GM19025 (cell line): ENCODE measurements around the gene PSORS1C1.

Source experiments
- ATAC-seq: cut with Tn5 transposase; IDR thresholded peaks from one replicate; pipeline ENCODE4 v1.9.1; 2021; ENCODE audit warnings: mild to moderate bottlenecking, low read depth, moderate library complexity; ENCODE audit not compliant: unreplicated experiment

PSORS1C1 gene

DNA sequence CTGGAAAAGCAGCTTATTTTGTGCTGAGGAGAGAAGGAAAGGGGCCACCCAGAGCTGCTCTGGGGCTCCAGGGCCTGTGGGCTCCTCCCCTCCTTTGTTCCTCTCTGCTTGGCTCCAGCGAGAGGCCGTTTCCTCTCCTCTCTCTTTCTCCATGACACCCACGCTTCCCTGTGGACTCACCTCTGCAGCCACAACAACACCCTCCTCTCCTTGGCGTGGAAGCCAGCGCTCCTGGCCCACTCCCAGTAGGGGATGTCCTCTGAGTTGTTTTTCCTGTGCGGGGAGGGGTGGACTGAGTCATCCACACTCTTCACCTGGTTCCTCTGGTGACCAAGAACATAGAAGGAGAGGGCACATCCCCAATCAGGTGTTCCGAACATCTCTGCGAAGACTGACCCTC, 10.6 kb downstream of the PSORS1C1 start:
- ATAC-seq = no peak

DNA sequence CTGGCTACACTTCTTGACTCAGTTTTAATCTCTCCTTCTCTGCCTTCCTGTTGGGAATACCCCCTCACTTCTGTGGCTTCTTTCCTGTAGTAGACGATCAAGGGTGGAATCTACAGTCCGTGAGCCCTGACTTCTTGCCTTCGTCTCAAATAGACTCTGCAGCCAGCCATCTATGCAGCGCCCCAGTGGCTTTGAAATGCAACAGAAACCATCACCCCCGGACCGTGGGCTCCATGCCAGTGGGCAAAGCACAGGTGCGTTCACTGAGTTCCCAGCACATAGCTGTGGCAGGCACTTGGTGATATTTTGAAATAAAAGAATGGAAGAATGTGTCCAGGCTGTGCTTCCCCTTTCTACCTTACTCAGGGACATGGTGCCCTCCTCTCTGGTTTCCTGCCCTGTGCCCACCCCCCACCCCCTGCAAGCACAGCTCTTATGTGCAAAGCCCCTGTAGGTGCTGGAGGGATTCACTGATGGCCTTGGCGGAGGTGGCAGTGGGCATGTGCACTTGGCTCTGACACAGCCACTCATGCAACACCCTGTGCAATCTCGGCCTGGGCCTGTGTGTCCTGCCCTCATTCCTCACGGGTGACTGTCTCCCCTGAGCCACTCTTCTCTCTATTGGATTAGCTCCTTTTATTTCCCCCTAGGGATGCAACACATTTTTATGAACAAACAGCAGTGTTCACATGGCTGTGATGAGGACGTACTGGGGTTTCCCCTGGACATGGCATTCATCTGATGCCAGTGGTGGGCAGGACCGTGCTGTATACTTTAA, 11.2 kb downstream of the PSORS1C1 start:
- no peak for ATAC-seq

DNA sequence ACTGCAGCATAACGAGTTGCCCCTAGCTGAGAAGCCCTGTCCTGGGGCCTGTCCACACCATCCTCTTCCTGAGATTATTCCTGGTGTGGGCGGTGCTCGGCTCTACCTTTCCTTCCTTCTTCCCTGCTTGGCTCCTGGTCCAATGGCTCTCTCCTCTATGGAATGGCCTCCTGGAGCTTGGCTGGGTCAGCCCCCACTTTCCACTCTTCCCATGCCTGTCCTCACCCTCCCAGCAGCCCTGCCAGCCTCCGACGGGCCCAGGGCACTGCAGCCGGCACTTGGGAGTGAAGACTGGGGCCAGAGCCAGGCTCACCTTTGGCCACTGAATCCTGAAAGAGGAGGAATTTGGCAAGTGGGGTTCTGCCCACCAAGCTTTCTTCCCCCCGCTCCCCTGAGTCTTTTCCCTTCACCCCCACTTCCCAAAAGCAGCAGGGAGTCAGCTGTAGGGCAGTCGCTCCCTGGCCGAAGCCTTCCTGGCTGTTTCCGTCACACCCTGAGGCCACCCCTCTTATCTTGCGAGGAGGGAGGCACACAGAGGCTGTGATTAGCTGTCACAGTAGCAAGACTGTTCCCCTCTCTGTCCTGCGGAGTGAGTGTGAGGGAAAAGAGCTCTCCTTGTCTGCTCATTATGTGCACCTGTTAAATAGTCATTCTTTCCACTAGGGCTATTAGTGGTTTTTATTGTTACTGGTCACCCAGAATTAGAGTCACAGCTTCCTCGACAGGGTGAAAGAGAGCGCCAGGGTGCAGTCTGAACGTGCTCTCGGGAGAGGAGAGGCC, 12.0 kb downstream of the PSORS1C1 start:
- no peak for ATAC-seq

DNA sequence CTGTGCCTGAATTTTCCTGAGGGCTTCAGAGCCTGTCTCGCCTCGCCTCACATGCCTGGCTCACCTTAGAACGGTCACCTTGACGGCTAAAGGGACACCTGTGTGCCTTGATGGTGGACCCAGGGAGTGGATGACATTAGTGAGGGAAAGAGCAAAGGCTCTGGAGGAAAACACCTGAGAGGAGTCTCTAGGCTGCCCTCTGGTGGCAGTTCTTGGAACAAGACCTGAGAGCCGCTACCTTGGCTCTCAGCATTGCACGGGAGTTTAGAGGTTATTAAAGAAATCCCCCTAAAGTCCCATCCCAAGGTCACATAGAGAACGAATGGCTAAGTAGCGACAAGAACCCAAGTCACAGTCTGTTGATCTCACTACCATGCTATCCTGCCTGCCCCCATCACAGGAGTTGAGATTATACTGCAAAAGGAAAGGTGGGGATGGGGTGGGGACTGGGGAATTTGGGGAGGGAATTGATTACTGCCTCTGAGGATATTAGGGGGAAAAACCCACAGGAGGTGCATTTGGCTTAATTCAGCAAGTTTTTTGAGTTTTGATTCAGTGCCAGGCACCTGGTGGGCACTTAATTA, 13.6 kb downstream of the PSORS1C1 start:
- no peak for ATAC-seq

DNA sequence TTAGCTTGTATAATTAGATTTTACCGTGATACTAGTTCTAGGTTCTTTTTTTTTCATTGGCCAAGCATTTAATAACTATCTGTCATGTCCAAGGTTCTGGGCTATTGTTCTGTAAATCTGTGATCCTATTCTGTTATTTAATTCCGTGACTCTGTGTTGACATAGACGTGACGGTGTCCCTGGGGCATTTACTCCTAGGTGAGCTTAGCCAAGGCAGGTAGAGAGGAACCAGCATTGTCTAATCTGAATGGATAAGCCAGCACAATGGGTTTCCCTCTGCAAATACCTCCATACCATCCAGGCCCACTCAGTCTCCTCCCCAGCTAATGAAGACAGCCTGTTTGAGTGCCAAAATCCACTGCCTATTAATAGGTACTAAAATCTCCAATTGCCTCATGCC, 14.5 kb downstream of the PSORS1C1 start:
- no peak for ATAC-seq

DNA sequence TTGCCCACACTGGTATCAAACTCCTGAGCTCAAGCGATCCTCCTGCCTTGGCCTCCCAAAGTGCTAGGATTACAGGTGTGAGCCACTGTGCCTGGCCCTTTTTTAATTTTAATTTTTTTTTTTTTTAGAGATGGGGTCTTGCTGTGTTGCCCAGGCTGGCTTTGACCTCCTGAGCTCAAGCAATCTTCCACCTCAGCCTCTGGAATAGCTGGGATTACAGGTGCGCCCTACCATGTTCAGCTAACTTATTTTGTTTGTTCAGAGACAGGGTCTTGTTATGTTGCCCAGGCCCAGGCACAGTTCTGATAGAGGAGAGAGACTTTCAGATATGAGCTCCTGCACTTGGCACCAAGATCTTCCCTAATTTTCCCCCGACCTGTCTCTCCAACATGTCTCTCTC, 16.2 kb downstream of the PSORS1C1 start:
- ATAC-seq = no peak

DNA sequence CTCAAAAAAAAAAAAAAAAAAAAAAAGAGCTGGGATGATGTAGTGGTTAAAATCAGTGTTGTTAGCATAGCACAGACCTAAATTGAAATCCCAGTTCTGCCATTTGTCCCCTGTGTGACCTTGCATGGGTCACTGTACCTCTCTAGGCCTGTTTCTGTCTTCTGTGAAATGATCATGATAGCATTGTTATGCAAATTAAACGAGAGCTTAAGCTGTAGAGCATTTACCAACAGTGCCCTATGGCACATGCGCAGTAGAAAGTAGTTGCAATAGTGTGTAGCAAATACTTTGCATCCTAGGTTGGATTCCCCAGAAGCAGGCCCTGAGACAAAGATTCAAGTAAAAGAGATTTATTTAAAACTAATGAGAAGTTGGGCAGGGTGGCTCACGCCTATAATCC, 17.0 kb downstream of the PSORS1C1 start:
- ATAC-seq = no peak

DNA sequence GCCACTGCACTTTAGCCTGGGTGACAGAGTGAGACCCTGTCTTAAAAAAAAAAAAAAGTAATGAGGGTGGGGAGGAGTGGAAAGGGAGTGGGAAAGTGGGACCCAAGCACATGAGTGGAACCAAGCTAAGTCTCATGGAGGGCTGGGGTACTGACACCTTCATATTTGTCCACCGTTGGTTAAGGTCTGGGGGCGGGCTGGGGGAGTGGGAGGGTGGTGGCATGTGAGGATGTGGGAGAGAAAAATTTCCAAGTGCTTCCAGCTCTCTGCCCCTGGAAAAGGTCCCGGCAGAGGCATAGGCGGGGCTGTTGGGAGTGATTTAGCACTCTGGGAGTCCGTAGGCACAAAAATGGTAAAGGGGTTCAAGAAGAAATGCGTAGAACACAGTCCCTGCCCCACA, 18.2 kb downstream of the PSORS1C1 start:
- no peak for ATAC-seq

DNA sequence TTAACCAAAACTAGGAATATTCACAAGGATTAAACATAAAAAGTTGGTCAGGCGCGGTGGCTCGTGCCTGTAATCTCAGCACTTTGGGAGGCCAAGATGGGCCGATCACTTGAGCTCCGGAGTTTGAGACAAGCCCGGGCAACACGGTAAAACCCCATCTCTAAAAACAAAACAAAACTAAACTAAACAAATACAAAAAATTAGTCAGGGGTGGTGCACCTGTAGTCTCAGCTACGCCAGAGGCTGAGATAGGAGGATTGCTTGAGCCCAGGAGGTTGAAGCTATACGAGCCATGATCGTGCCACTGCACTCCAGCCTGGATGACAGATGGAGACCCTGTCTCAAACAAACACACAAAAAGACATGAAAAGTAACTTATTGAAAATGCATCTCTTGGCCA, 21.1 kb downstream of the PSORS1C1 start:
- ATAC-seq = no peak

DNA sequence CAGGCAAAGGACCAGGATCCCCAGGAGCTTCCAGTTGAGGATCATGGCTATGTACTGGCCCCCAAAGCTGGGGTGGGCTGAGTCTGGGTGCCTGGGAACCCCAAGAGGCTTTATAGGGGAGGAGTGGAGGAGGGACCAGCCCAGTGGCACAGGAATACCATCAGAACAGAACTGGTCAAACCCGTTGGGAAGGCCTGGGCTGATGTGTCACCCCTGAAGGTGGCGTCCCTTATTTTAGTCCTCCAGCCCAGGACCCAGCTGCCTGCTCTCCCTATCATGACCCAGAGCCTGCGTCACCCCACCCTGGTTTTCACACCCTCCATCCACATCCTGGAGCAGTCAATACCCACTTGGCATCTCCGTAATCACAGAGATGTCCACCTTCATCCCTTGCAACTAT, 24.4 kb downstream of the PSORS1C1 start, which contains the start of gene PSORS1C2:
Gene PSORS1C2, minus strand, starts transcription at position 85 of the 400 bp plus-strand sequence. Its CDS starts 40 bp downstream, at position 45.
- ATAC-seq = no peak

DNA sequence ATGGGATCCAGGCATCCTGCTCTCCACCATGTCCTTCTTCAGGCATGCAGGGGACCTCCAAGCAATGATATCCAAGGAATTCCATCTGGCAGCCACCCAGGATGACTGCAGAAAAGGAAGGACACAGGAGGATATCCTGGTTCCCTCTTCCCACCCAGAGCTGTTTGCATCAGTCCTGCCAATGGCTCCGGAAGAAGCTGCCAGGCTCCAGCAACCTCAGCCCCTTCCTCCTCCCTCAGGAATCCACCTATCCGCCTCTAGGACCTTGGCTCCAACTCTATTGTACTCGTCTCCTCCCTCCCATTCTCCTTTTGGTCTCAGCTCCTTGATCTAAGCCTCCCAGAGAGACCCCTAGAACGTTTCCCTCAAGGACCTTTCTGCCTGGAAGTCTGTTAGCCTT, 25.0 kb downstream of the PSORS1C1 start:
- ATAC-seq = no peak

DNA sequence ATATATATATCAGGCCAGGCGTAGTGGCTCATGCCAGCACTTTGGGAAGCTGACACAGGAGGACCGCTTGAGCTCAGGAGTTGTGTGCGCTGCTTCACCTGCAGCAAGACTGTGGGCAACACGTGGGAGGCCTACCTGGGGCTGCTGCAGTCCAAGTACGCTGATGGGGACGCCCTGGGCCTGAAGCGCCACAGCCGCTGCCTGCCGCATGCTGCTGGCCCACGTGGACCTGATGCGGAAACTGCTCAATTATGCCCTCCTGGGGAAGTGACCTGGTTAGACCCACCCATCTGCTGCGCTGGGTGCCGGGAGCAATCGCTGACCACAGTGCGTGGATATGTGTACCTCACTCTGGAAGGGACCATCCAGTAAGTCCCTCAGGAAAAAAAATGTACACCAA, 26.0 kb downstream of the PSORS1C1 start:
- ATAC-seq = no peak

DNA sequence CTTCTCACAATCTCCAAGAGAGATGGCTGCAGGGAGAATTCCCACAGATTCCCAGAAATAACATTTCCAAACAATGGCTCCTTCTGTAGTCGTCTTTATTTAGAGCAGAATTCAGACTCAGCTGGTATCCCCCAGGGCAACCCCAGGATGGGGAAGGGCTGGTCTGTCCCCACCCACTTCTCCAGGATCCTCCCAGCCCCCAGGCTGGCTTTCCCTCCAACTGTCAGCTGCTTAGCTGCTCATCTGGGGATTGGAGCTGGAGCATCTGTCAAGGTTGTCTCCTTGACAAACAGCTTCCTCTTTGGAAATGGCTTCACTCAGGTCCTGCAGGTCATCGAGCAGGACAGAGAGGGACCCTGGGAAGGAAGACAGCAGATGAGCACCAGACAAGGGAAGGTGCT, 27.8 kb downstream of the PSORS1C1 start:
- no peak for ATAC-seq

DNA sequence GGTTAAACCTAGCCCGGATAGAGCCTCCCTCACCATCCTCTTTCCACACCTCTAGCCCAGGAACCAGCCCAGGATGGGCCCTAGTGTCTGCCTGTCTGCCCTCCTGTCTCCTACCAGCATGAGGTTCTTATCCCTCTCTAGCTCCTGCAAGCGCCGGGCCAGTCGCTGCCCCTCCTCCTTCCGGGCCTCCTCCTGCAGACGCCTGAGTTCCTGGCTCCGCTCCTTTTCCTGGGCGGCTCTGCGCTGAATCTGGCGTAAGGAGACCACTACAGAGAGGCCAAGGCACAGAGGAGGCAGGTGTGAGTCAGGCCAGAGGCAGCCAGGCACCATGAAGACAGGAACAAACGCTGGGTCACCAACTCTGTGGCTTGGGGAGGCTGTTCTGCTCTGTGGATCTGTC, 28.5 kb downstream of the PSORS1C1 start:
- ATAC-seq = no peak

DNA sequence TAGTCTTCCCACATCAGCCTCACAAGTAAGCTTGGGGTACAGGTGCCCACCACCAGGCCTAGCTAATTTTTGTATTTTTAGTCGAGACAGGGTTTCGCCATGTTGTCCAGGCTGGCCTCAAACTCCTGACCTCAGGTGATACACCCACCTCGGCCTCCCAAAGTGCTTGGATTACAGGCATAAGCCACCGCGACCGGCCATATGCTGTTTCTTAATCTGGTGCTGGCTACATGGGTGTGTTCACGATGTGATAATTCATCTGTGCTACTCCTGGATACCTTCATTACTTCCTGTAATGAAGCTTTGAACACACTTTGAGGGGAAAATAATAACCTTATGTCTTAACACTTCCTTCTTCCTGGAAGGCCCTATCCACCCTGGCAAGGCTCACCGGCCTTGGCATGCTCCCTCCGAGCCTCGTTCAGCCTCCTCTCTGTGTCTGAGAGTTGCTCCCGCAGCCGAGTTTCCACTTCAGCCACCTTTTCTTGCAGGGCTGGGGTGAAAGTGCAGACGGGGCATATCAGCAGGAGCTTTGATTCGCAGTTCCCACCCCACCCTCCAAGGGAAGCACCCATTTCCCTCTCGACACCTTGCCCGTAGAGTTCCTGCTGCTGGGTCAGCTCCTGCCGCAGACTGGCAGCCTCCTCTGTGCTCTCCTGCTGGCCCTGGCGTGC, 29.8 kb downstream of the PSORS1C1 start:
- no peak for ATAC-seq

DNA sequence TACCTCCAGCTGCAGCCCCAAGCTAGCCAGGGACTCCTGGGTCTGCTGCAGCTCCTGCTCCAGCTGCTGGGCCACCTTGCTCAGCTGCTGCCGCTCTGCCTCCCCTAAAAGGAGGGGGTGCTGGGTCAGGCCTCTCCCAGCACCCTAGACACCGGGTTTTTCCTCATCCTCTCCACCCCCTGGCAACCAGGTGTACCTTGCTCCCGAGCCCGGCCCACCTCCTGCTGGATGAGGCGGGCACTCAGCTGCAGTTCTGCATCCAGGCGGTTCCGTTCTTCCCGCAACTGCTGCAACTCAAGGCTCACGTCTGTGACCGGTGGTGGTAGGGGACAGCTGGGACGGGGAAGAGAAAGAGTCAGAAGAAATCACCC, 30.4 kb downstream of the PSORS1C1 start:
- ATAC-seq = no peak

DNA sequence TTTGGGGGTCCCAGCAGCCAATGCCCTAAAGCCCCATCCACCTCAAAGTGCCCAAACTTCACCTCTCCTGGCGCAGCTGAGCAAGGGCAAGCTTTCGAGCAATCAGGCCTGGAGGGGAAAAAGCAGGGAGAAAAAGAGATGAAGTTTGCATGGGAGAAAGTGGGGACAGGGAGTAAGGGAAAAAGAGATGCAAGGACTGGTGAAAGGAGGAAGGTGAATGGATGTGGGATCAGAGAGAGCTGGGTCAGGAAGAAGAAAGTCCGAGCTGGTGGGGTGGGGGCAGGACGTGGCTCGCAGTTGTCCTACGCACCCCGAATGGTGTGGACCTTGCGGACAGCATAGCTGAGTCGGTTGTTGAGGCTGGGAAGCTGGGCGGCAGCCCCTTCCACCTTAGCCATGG, 30.8 kb downstream of the PSORS1C1 start:
- ATAC-seq = no peak

DNA sequence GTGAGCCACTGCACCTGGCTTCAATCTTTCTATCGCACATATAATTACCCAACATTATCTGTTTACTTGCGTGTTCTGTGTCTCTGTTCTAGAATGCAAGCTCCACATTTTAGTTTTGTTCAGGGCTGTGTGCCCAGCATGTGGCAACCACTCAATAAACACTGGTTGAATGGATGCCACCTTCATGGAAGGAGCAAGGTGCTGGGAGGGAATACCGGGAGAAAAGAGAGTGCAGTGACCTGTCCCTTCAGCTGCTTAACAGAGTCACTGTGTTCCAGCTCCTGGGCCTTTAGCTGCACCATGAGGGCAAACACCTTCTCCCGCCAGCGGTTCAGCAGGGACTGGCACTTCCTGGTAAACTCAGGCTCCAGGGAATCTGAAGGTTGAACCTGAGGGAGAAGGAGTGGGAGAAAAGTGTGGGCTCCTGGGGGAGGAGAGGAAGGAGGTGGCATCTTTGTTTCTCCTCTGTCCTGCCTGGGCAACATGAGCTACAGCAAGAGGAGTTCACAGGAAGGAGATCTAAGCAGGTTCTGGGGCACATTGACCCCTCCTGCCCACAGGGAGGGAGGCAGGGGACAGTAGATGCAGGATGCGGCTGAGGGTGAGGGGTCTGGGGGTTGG, 35.3 kb downstream of the PSORS1C1 start:
- no peak for ATAC-seq

DNA sequence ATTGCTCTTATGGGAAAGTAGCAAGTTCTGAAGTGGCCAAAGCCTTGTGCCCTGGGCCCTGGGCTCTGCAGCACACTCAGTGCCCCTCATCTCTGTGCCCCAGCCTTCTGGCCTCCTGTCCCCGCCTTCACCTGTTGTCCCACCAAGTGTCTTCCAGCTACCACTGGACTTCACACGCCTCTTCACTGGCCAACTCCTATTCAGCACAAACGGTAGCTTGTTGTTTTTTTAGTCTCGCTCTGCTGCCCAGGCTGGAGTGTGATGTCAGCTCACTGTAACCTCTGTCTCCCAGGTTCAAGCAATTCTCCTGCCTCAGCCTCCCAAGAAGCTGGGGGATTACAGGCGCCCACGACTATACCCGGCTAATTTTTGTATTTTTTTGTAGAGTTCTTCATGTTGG, 38.2 kb downstream of the PSORS1C1 start:
- no peak for ATAC-seq

DNA sequence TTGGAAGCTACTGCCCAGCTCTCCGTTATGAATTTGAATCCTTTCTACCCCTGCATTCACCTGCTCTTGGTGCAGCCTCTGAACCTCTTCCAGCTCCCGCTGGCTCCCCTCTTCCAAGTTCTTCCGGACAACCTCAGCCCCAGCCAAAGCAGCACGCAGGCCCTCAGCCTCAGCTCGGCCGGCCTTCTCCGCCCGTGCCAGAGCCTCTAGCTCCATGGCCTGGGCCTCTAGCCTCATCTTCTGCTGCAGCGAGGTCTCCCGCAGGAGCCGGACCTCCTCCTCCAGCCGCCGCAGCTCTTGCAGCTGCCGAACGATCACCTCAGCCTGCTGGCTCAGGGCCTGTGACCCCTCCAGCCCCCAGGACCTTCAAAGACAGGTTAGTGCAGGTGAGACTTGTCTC, 39.8 kb downstream of the PSORS1C1 start:
- no peak for ATAC-seq

DNA sequence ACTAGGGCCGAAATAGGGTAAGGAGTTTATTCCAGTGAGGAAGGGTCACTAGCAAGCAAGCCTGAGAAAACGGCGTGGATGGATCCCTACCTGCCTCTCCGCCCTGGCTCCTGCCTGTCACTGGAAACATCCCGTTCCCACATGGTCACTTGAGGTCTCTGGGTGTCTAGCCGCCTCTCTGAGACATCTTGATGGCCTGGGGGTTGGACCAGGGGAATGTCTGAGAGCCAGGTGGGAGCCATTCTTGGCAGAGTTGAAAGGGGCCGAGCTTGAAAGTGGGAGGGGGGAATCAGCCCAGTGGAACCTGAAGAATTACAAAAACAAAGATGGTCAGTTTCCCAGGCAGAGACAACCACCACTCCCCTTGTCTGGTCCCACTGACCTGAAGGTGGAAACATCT, 42.0 kb downstream of the PSORS1C1 start:
- ATAC-seq = no peak
